MM.1S (cell line): Measurements from ENCODE around the gene MB.

Experiments used
- DNase-seq: peaks from one replicate; pipeline ENCODE4 v3.0.0-alpha.2; 2015
- H2AFZ ChIP-seq: fragments of 300-600 bp; sonication (generic); 2 replicates; pipeline ENCODE4 v1.6.0; 2016; ENCODE audit warnings: antibody characterized with exemption, low read length
- H3F3A ChIP-seq: fragments of 300-600 bp; sonication (generic); 2 replicates; pipeline ENCODE4 v1.6.1; 2016; ENCODE audit warnings: mild to moderate bottlenecking, antibody characterized with exemption, low read length, moderate library complexity, mixed read lengths; ENCODE audit not compliant: insufficient read depth
- H3K27ac ChIP-seq: fragments of 300-600 bp; sonication (generic); 2 replicates; pipeline ENCODE4 v1.5.1; 2016; ENCODE audit warnings: mild to moderate bottlenecking, low read length
- H3K27me3 ChIP-seq: fragments of 300-600 bp; sonication (generic); replicated peaks from 2 replicates; pipeline ENCODE4 v1.6.0; 2016; ENCODE audit warnings: low read length; ENCODE audit not compliant: insufficient read depth
- H3K36me3 ChIP-seq: fragments of 300-600 bp; sonication (generic); replicated peaks from 2 replicates; pipeline ENCODE4 v1.6.1; 2016; ENCODE audit warnings: mild to moderate bottlenecking, low read length, mixed read lengths; ENCODE audit not compliant: insufficient read depth
- H3K4me1 ChIP-seq: fragments of 300-600 bp; sonication (generic); 2 replicates; pipeline ENCODE4 v1.6.1; 2016; ENCODE audit warnings: low read length, mixed read lengths
- H3K4me2 ChIP-seq: fragments of 300-600 bp; sonication (generic); 2 replicates; pipeline ENCODE4 v1.6.0; 2016; ENCODE audit warnings: low read depth, low read length
- H3K4me3 ChIP-seq: fragments of 300-600 bp; sonication (generic); 2 replicates; pipeline ENCODE4 v1.5.1; 2016; ENCODE audit warnings: low read length, mixed read lengths
- H3K79me2 ChIP-seq: fragments of 300-600 bp; sonication (generic); 2 replicates; pipeline ENCODE4 v1.6.1; 2016; ENCODE audit warnings: mixed run types, low read length, mixed read lengths
- H3K9ac ChIP-seq: fragments of 300-600 bp; sonication (generic); 2 replicates; pipeline ENCODE4 v1.6.1; 2016; ENCODE audit warnings: low read length, mixed read lengths
- H3K9me2 ChIP-seq: fragments of 300-600 bp; sonication (generic); replicated peaks from 2 replicates; pipeline ENCODE4 v1.6.1; 2016; ENCODE audit warnings: mild to moderate bottlenecking, low read length, mixed read lengths; ENCODE audit not compliant: insufficient read depth
- H3K9me3 ChIP-seq: fragments of 300-600 bp; sonication (generic); replicated peaks from 2 replicates; pipeline ENCODE4 v1.6.1; 2016; ENCODE audit warnings: mild to moderate bottlenecking, low read length, mixed read lengths; ENCODE audit not compliant: insufficient read depth
- H4K20me1 ChIP-seq: fragments of 300-600 bp; sonication (generic); 2 replicates; pipeline ENCODE4 v1.6.1; 2016; ENCODE audit warnings: mild to moderate bottlenecking, low read length, moderate library complexity, mixed read lengths; ENCODE audit not compliant: insufficient read depth
- EZH2 ChIP-seq: fragments of 300-600 bp; sonication (generic); optimal IDR thresholded peaks from 2 replicates; pipeline ENCODE3; 2017; ENCODE audit warnings: low read depth, mild to moderate bottlenecking, antibody characterized with exemption, low read length, mixed read lengths
- EZH2phosphoT487 ChIP-seq: fragments of 300-600 bp; sonication (generic); IDR thresholded peaks from 2 replicates; pipeline ENCODE4 v1.6.1; 2018; ENCODE audit warnings: antibody characterized with exemption, low read length
- TF ChIP-seq, protein P1 (sequence below): fragments of 300-600 bp; sonication (generic); IDR thresholded peaks from 2 replicates; pipeline ENCODE4 v1.5.1; 2016; ENCODE audit warnings: antibody characterized with exemption, low read length, mixed read lengths

The MB gene

DNA sequence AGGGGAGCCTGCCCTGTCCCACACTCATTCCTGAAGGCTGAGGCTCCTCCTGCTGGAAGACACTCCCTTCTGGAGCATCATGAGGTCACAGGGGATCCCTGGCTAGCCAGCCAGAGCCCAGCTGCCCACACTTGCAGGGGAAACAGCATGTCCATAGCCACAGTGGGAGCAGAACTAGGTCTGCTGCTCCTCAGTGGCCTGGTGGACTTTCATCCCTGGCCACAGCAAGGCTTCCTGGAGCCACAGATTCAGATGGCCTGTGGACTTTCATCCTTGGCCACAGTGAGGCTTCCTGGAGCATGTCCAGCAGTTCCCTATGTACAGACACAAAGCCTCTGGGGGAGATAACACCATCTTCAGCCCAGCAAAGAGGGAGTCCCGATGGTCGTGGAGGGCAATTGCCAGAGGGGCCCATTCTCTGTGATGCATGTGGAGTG, 25.2 kb upstream of the MB start:
- Histone ChIP-seq H4K20me1 (no peaks in the 10 kb centered on the region), H3K4me2 (no peak overlapping the region), H3K27ac (no peak overlapping the region), H3K9me3 (no peaks in the 10 kb centered on the region), H3K27me3 (no peaks in the 10 kb centered on the region), H3K36me3 (no peaks in the 10 kb centered on the region), H3K9ac (no peak overlapping the region), H3F3A (no peaks in the 10 kb centered on the region), H2AFZ (no peak overlapping the region), H3K9me2 (no peaks in the 10 kb centered on the region), H3K79me2 (no peaks in the 10 kb centered on the region), H3K4me3 (no peak overlapping the region), H3K4me1 (0 out of 2 replicates have a peak, but pooled peaks cover 3% of the 10 kb centered on the region)
- no peak for DNase-seq
- TF ChIP-seq EZH2 (no peak), EZH2phosphoT487 (no peak)
- TF ChIP-seq, protein P1, sequence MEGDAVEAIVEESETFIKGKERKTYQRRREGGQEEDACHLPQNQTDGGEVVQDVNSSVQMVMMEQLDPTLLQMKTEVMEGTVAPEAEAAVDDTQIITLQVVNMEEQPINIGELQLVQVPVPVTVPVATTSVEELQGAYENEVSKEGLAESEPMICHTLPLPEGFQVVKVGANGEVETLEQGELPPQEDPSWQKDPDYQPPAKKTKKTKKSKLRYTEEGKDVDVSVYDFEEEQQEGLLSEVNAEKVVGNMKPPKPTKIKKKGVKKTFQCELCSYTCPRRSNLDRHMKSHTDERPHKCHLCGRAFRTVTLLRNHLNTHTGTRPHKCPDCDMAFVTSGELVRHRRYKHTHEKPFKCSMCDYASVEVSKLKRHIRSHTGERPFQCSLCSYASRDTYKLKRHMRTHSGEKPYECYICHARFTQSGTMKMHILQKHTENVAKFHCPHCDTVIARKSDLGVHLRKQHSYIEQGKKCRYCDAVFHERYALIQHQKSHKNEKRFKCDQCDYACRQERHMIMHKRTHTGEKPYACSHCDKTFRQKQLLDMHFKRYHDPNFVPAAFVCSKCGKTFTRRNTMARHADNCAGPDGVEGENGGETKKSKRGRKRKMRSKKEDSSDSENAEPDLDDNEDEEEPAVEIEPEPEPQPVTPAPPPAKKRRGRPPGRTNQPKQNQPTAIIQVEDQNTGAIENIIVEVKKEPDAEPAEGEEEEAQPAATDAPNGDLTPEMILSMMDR = no peak

DNA sequence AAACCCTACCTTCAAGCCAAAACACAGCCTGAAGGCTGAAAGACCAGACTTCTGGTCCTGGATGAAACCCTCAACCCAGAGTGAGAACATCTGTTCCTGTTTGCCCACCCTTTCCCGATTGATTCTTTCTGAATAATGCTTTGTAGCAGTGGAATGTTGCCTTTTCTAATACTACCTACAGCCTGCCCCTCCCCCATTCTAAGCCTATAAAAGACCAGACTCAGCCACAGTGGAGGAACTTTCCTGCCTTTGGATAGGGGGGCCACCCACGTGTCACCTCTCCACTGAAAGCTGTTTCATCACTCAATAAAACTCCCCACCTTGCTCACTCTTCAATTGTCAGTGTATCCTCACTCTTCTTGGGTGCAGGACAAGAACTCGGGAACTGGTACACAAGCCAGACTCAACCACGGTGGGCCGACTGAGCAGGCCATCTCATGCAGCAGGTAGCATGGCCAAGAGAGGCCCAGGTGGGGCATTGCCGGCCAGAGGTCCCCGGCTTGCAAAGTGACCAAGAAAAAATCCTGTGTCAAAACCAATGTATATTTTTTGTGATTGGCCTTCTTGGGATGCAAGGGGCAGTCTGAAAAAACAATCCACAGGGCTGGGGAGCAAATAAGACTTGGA, 24.5 kb upstream of the MB start:
- Histone ChIP-seq H3K27me3 (no peaks in the 10 kb centered on the region), H3K9me2 (no peaks in the 10 kb centered on the region), H3K36me3 (no peaks in the 10 kb centered on the region), H4K20me1 (no peaks in the 10 kb centered on the region), H3K4me3 (no peak overlapping the region), H3K9me3 (no peaks in the 10 kb centered on the region), H3K4me2 (no peak overlapping the region), H2AFZ (no peak overlapping the region), H3K4me1 (no peaks in the 10 kb centered on the region), H3K27ac (no peak overlapping the region), H3K79me2 (no peaks in the 10 kb centered on the region), H3F3A (no peaks in the 10 kb centered on the region), H3K9ac (no peak overlapping the region)
- DNase-seq = no peak
- TF ChIP-seq, protein P1 = no peak
- TF ChIP-seq EZH2 (no peak), EZH2phosphoT487 (no peak)

DNA sequence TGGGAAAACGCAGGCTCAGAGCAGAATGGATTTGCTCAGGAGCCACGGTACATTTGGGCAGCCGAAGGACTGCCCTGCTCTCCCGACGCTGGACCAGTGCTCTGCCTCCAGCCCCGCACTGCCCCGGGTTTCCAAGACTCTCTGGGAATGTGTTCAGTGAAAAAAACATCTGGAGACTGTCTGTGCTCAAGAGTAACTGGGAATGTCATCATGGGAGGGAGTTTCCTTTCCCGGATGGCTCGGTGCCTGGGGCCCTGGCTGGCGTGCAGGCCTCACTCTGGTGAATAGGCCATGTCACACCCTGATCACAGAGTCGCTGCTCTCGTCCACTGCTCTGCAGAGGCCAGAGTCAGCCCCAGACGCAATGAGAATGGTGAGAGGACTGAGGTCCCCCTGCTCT, 21.3 kb upstream of the MB start:
- H4K20me1 ChIP-seq = no peaks in the 10 kb centered on the region
- H3K9me3 ChIP-seq = no peaks in the 10 kb centered on the region
- TF ChIP-seq, protein P1 = no peak
- no peak for DNase-seq
- H2AFZ ChIP-seq = no peak overlapping the region
- H3K9me2 ChIP-seq = no peaks in the 10 kb centered on the region
- no peak overlapping the region for H3K27ac ChIP-seq
- H3K4me3 ChIP-seq = no peak overlapping the region
- H3K4me2 ChIP-seq = no peak overlapping the region
- no peaks in the 10 kb centered on the region for H3K79me2 ChIP-seq
- no peaks in the 10 kb centered on the region for H3K36me3 ChIP-seq
- H3K9ac ChIP-seq = no peak overlapping the region
- no peaks in the 10 kb centered on the region for H3K4me1 ChIP-seq
- H3F3A ChIP-seq = no peaks in the 10 kb centered on the region
- no peaks in the 10 kb centered on the region for H3K27me3 ChIP-seq
